SIG-M5 (cell line): ENCODE data around the gene SFMBT2.

Experiments used
- DNase-seq: peaks from one replicate; lab custom pipeline; 2025; lab: John Stamatoyannopoulos, UW

Gene SFMBT2

DNA sequence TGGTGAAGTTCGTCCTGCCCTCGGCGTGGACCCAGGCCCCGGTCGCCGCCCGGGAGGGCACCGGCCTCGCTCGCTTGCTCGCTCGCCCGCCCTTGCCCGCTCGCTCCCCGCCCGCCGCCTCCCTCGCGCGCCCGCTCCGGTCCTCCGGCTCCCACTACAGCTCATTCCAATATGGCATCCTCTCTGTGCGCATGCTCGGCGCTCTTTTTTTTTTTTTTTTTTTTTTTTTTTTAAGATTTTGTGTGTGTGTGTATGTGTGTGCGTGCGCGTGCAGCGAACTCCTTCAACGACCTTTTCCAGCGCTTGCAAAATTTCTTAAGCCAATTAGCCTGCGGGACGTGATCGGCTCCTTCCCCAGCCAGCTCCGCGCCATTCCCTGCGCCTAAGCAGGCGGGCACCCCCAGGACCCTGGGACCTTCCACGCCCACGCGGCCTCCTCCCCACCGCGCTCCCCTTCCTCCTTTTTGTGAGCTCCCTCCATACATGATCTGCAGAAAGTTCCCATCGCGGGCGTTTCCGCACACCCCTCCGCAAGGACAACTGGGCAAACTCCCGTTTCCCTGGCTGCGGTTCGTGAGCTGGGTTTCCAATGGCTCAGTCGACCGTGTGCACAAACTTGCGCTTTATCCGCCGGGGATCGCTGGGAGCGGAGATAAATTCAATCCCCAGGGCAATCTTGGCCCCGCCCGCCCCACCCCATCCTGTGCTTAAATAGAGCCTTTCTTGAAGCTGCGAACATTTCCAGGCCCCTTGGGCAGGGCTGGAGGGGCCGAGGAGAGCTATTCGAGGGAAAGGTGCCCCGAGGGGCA is at the start of gene SFMBT2:
SFMBT2 (minus strand) TSS at position 173 of the 809 bp plus-strand sequence. CDS start 29,136 bp downstream, outside the sequence.
- peak; percentile 27 for DNase-seq

DNA sequence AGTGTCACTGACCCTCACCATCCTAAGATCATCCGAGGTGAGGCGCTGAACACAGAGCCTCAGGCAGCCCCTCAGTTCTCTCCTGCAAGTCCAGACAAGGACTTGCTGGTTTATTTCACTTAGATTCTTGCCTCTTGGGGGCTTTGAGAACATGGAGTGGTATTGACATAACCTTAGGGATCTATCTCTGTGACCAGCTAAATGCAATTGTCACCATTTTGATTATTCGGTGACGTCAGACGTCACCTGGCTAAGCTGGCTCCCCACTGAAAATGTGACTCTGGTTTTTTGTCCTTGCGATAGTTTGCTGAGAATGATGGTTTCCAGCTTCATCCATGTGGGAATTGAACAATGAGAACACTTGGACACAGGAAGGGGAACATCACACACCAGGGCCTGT is 49.2 kb upstream of the SFMBT2 start:
- DNase-seq, result no peak

DNA sequence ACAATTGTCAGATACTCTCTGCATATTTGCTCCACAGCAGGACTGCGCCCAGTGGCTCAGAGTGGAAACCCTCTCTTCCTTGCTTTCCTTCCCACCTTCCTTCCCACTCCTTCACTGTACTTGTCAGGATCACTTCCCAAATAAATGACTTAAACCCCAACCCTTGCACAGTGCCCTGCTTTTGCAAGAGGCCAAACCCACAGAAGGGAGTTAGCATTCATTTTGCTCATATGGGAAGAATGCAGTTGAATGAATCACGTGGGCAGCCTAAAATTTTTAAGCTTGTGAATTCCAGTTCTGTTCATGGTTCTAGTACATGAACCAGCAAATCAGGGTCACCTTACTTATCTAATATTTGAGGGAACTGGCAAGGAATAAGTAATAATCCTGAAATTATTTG is 47.7 kb upstream of the SFMBT2 start:
- DNase-seq, result no peak

DNA sequence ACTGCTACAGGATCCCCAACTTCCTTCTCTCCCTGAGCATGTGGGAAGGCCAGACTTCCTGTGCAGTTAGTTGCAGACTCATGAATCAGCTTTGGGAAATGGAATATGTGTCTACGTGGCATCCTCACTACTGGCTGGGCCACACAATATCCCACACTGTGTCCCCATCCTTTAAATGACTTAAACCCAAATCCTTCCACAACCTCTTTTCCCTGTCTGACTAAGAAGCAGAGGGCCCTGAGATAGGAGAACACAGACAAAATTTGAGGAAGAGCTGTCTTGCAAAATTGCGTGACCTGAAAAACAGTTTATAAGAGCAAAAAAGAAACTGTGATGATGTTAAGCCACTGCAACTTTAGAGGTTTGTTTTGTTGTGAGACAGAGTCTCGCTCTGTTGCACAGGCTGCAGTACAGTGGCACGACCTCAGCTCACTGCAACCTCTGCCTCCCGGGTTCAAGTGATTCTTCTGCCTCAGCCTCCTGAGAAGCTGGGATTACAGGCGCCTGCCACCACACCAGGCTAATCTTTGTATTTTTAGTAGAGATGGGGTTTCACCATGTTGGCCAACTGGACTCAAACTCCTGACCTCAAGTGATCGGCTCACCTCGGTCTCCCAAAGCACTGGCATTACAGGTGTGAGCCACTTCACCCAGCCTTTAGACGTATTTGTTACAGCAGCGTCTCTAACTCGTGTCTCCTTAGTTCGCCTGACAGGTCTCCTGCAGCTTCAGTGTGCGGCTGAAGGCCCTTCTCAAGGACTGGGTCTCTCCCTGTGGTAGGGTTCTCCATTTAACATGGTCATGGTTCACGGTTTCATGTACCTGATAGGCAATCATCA is 46.9 kb upstream of the SFMBT2 start:
- DNase-seq, result peak; percentile 7

DNA sequence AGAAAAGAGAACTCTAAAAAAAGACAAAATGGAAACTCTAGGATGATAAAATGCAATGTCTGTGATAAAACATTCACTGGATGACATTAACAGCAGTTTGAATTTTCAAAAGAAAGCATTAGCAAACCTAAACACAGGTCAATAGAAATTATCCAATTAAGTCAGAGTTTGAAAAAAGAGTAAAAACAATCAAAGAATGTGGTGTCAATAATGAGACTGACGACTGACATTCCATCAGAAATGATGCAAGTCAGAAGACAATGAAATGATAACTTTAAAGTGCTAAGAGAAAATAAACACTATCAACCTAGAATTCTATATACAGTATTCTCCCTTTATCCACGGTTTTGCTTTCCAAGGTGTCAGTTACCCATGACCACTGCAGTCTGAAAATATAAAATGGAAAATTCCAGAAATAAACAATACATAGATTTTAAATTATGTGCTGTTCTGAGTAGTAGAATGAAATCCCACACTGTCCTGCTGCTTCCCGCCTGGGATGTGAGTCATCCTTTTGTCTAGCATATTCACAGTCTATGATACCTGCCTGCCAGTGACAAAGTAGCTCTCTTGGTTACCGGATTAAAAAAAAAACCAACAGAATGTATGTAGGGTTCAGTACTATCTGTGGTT is 38.3 kb upstream of the SFMBT2 start:
- DNase-seq, result no peak

DNA sequence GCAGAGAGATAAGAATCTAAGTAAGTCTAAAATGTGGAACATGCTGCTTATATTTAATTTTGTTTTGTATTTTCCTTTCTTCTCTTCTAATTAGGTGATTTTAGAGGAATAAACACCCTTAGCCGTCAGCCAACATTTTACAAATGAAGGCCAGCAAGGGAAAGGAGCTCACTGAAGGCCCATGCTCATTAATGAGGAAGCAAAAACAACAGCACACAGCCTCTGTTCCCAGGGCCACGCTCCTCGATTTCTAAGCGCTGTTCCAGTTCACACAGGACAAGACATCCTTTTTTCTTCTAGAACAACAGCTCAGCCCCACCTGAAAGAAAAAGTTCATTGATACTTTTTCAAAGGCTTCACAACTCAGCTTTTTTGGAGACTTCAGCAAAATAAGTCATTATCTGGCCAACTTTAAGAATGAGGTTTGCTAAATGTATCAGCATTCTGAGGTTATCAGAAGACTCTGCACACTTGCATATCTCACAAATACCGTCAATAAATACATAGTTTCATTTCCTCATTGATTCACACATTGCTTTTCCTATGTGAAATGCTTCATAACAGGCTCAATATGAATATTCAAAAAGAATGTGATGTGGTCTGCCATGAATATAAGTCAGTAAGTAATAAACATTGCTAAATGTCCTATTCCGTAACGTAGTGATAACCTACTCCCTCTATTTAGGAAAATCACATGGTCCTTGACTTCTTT is 34.8 kb upstream of the SFMBT2 start:
- DNase-seq, result no peak

DNA sequence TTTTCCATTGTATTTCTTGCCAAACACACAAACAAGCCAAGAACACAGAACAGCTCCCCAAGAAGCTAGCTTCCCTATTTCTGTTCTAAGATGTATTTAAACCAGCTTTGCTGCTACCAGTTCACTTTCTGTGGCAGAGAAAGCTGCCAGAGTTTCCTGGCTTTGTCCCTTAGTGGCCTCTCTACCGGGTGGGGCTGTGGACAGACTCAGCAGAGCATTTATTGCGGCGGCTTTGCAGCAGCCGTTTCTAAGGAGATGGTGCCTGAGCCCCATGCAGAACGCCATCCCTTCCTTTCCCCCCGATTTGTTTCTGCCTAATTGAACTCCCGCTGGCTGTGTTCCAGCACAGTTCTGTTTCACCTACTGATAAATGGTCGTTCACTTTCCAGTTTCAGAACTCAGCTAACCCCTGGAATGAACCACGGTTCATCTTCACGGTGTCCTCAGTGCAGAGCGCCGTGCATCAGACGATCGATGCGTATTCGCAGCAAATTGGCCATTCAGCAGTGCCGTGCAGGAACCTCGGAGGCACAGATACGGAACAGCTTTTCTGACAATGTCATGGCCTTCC is 33.8 kb upstream of the SFMBT2 start:
- DNase-seq, result no peak

DNA sequence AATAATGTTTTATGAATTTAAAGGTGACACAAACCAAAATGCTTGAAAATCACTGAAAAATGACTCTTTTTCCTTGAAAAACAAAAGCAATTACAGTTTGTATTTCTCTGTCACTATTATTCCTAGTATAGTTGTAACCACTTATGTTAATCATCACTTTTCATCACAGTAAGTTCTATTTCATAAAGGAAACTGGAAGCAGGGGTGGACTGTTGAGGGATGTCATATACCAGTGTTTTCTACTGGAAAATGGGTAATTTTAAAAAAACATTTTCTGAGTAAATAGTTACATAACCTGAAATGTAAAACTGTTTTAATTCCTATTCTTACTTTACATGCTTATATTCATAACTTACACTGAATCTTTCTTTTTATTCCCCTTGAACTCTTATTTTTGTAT is 32.2 kb upstream of the SFMBT2 start:
- no peak for DNase-seq

DNA sequence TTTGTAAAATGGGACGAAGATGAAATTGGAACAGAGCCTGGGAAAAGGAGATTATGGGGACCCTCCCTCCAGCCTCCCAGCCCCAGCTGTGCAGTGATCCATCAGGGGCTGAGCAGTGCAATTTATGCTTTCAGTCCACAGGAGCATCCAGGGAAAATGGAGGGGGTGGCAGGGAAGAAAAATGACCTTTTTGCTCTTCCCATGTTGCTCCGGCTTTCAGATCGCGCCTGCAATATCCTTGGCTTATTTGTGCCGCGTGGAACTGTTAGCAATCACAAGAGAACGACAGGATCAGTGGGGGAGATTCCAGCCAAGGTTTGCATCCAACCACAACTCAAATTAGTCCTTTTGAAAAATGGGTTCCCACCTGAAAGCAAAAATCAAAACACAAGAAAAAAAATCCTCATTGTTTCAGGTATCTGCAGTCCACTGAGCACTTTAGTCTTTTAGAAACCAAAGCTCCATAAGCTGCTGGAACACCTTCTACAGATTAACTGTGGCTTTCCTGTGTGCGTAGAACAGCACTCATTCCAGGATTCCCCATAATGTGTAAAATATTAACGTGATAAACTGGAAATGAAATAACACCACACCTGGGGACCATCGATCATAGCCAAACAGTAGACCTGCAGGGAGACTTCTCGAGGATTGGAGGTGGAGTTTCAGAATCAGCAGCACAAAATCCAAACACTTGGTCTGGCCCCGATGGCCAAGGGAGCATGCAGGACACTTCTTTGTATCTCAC is 30.7 kb upstream of the SFMBT2 start:
- no peak for DNase-seq

DNA sequence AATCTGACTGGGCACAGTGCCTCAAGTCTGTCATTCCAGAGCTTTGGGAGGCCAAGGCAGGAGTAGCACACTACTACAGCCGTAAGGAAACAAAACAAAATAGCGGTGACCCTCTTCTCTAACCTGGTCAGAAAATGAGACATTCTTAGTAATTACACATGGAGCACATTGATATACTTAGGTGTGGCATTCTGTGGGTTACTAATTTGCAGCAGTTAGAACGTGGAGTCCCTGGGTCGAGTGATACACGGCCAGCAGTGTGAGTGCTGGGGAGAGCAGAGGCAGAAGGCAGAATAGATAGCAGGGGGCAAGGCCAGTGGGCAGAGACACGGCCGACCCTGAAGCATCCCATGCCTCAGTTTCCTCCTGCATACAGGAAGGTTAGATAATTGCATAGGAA is 28.9 kb upstream of the SFMBT2 start:
- no peak for DNase-seq

DNA sequence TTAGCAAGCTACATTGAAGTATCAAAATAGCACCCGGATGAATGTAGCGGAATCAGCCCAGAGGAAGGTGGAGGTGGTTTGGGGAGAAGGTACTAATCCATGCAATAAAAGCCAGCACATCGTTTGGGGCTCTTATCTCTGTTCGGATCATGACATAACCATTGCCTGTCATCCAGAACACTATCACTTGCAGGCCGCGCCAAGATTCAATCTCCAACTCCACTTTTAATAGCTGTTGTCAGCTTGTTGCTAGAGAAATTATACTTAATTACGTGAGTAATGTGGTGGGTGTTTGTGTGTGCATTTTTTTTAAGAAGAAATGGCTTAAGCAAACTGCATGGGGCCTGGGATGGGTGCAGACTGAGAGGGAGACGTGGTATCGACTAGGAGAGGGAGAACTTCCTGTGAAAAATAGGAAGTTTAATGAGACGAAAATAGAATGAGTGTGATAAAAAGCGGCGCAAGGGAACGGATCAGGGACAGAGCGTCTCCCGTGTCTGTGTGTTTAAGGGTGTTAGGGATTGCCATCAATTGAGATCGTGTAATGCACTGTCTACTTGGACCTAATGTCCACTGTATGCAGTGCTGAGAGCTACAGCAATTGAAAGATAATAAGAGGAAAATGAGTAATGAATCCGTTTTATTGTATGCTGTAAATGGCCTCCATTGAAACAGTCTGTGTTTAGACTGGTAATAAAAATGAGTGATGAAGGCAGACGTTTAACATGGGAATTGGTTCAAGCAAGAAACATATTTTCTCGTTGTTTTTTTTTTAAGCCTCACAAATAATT is 27.6 kb upstream of the SFMBT2 start:
- no peak for DNase-seq

DNA sequence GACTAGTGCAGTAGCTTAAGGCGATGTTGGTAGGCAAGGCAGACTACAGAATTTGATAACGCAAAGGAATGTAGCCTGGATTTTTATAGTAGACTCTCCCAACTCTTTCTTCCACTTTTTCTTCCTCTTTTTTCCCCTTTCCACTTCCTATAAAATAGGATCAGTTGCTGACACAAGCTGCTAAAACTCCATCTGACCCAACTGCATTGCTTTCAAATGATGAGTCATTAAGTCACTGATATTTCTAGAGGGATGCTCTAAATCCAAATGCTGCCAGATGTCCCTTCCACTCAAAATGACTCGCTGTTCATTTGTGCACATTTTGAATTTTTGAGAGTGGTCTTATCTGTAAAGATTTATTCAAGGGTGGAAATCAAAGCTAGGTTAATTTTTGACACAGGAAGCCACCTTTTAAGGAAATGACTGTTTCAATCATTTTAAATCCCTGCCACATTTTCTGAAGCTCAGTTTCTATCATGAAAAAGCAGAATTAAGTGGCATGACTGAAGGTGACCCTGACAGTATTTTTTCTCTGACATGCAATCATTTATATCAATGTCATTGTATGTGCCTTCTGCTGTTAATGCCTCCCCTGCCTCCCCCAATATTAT is 25.8 kb upstream of the SFMBT2 start:
- no peak for DNase-seq

DNA sequence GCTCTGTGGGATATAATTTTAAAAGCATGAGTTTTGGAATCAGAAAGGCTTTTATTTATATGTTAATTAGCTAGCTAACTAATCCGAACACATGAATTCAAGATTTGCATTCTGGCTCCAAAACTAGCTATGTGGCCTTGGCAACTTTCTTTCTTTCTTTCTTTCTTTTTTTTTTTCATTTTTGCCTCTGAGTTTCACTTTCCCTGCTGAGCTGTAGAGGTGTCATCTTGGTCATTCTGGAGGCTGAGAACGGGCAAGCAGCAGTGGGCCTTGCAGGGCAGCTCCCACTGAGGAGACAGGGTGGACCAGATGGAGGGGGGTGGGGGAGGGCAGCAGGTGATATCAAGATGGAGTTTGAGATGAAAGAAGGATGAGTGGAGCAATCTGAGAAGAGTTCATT is 24.8 kb upstream of the SFMBT2 start:
- no peak for DNase-seq

DNA sequence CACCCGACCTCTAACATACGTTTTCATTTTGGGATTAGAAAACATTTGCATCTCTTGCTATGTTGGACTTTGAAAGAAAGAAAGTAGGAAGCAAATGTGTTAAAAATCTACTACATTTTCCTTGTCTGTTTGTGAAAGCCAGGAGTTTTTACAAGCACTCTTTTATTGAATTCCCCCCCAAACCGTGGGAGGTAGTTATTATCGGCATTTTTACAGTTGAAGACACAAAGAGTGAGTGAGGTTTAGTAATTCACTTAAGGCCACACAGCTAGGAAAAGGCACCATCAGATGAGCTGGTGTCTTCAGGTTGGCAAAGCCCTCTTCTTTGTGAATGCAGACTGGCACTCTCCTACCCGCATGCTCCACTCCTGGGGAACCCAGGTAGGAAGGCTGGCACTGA is 23.5 kb upstream of the SFMBT2 start:
- DNase-seq, result no peak

DNA sequence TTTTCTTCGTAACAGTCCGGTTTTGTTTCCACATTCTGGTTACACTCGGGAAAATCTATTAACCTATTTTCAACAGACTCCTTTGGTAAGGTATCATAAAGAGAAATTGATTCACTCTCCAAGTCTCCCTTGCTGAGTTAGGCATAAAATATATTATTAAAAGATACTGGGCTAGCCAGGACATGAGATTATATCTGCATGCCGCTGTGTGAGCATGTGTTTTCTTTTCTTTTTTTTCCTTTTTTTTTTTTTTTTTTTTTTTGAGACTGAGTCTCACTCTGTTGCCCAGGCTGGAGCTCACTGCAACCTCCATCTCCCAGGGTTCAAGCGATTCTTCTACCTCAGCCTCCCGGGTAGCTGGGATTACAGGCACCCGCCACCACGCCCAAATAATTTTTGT is 23.0 kb upstream of the SFMBT2 start:
- DNase-seq, result no peak

DNA sequence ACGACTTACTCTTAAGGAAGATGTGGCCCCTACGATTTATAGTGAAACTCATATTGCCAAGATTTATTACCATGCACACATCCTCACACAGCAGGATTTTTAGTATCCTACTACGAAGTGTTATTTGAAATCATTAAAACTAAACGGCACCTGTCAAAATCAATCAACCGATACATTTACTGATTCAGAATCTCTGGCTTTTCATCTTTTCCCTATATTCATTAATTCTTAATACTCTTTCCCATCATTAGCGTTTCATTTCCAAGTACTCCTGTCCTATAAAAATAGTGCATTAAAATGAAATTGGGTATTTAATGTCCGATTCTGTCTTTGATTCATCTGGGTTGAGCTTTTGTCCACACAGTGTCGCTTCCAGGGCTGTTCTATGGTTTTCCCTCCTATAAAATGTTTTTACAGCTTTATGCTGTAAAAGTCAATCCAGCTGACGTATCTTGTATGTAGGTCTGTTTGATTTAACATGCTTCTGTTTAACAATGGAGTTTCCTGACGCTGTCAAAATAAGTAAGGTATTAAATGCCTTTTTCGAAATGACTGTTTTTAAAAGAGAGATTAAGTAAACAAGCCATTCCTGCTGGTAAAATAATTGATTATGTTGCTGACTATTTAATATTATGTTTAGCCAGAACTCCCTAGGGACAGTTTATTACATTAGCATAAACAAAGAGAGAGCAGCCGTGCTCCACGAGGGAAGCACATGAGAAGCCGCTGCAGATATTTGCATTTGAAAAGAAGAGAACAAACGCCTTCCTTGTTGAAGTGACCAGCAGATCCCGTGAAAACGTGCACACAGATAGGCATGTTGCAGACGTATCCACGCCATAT is 22.3 kb upstream of the SFMBT2 start:
- no peak for DNase-seq

DNA sequence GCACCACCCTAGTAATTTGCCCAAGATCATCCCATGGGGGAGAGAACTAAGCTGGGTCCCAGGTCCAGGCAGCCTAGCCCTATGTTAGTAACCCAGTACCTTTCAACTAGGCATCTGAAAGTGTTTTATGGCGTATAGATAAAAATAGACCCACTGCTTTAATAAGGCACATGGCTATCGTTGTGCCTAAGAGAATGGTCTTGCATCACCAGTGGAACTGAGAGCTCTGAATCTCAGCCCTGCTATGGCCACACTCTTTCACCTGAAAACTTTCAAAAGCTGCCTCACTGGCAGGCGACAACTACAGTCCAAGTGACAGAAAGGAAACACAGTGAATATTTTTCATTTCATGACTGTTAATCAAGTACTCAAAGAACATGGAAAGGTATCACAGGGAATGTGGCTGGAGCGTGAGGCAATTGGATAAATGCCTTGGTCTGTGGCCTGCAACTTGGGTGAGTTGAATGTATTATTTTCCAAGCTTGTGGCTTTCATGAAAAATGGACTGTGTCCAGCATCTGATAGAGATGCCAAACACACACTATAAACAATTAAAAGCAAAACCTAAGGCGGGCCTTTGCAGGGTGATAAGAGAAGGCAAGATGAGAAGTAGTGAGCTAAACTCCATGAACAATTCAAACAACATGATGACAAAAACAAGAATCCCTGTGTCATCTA is 18.0 kb upstream of the SFMBT2 start:
- no peak for DNase-seq

DNA sequence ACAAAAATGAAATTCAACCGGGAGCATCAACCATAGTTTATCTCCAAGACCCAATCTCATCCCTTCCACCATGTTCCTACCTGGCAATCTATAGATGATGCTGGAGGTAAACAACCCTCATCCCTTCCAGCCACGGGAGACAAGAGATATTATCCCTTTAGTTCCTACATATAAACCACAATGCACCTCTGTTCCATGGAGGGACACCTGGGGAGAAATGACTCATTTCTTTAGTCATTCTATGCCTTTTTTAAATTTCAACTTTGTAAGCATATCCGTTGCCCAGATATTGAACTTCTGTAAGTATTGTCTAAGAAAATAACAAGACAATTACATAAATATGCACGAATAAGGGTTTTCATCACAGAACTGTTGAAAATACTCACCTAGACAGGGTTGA is 15.5 kb upstream of the SFMBT2 start:
- DNase-seq, result no peak
